ENCODE results near the gene FGD4.

The FGD4 gene

GRCh38 chr12:32671930-32672780 is 272.8 kb downstream of the FGD4 start:
- Histone ChIP-seq H3K9ac (ENCODE audit: low read length) (no peak overlapping the region), H3K9me3 (ENCODE audit: control insufficient read depth, low read depth, low read length) (no peaks in the 10 kb centered on the region), H3K4me1 (ENCODE audit: control insufficient read depth, low read depth, low read length) (no peaks in the 10 kb centered on the region), H3K4me3 (ENCODE audit: low read length) (no peak overlapping the region), H3K36me3 (ENCODE audit: control insufficient read depth, low read depth, low read length) (no peaks in the 10 kb centered on the region), H3K27me3 (ENCODE audit: control insufficient read depth, insufficient read depth, low read length) (no peaks in the 10 kb centered on the region), H3K27ac (ENCODE audit: low read length) (no peak overlapping the region)

- Histone ChIP-seq H3K4me3 (ENCODE audit: low read length) (peak within 1 kb of the TSS; percentile 100), H3K9ac (ENCODE audit: low read length) (peak within 1 kb of the TSS; percentile 92), H3K36me3 (ENCODE audit: control insufficient read depth, low read depth, low read length) (peaks cover 4% of the 10 kb centered on the region), H3K27me3 (ENCODE audit: control insufficient read depth, insufficient read depth, low read length) (no peaks in the 10 kb centered on the region), H3K27ac (ENCODE audit: low read length) (peak within 1 kb of the TSS; percentile 24), H3K4me1 (ENCODE audit: control insufficient read depth, low read depth, low read length) (peaks cover 10% of the 10 kb centered on the region), H3K9me3 (ENCODE audit: control insufficient read depth, low read depth, low read length) (no peaks in the 10 kb centered on the region)
Observed at GRCh38 chr12:32679091-32679919, 279.9 kb downstream of the FGD4 start, which contains the start of gene DNM1L. DNM1L (plus strand) TSS chr12:32679301; CDS start chr12:32679364, 63 bp downstream.

- no peaks in the 10 kb centered on the region for H3K27me3 ChIP-seq (ENCODE audit: control insufficient read depth, insufficient read depth, low read length)
- H3K4me1 ChIP-seq (ENCODE audit: control insufficient read depth, low read depth, low read length) = peaks cover 10% of the 10 kb centered on the region
- peak overlapping the region; percentile 24 for H3K27ac ChIP-seq (ENCODE audit: low read length)
- no peaks in the 10 kb centered on the region for H3K9me3 ChIP-seq (ENCODE audit: control insufficient read depth, low read depth, low read length)
- H3K9ac ChIP-seq (ENCODE audit: low read length) = peak overlapping the region; percentile 92
- peaks cover 4% of the 10 kb centered on the region for H3K36me3 ChIP-seq (ENCODE audit: control insufficient read depth, low read depth, low read length)
- H3K4me3 ChIP-seq (ENCODE audit: low read length) = peak overlapping the region; percentile 100
Observed at GRCh38 chr12:32679920-32680237, 280.5 kb downstream of the FGD4 start.

- no peak overlapping the region for H3K27ac ChIP-seq (ENCODE audit: low read length)
- H3K4me1 ChIP-seq (ENCODE audit: control insufficient read depth, low read depth, low read length) = peaks cover 10% of the 10 kb centered on the region
- no peaks in the 10 kb centered on the region for H3K27me3 ChIP-seq (ENCODE audit: control insufficient read depth, insufficient read depth, low read length)
- H3K36me3 ChIP-seq (ENCODE audit: control insufficient read depth, low read depth, low read length) = peaks cover 4% of the 10 kb centered on the region
- H3K4me3 ChIP-seq (ENCODE audit: low read length) = peak overlapping the region; percentile 100
- peak overlapping the region; percentile 92 for H3K9ac ChIP-seq (ENCODE audit: low read length)
- no peaks in the 10 kb centered on the region for H3K9me3 ChIP-seq (ENCODE audit: control insufficient read depth, low read depth, low read length)
Observed at GRCh38 chr12:32680787-32681186, 281.4 kb downstream of the FGD4 start.

GRCh38 chr12:32681272-32681671 is 281.9 kb downstream of the FGD4 start:
- H3K9me3 ChIP-seq (ENCODE audit: control insufficient read depth, low read depth, low read length) = no peaks in the 10 kb centered on the region
- H3K9ac ChIP-seq (ENCODE audit: low read length) = no peak overlapping the region
- H3K4me3 ChIP-seq (ENCODE audit: low read length) = peak overlapping the region; percentile 100
- H3K27me3 ChIP-seq (ENCODE audit: control insufficient read depth, insufficient read depth, low read length) = no peaks in the 10 kb centered on the region
- H3K36me3 ChIP-seq (ENCODE audit: control insufficient read depth, low read depth, low read length) = peaks cover 4% of the 10 kb centered on the region
- H3K27ac ChIP-seq (ENCODE audit: low read length) = no peak overlapping the region
- peaks cover 10% of the 10 kb centered on the region for H3K4me1 ChIP-seq (ENCODE audit: control insufficient read depth, low read depth, low read length)

GRCh38 chr12:32686340-32686739 is 287.0 kb downstream of the FGD4 start:
- Histone ChIP-seq H3K4me1 (ENCODE audit: control insufficient read depth, low read depth, low read length) (no peaks in the 10 kb centered on the region), H3K9ac (ENCODE audit: low read length) (no peak overlapping the region), H3K27me3 (ENCODE audit: control insufficient read depth, insufficient read depth, low read length) (no peaks in the 10 kb centered on the region), H3K27ac (ENCODE audit: low read length) (no peak overlapping the region), H3K4me3 (ENCODE audit: low read length) (no peak overlapping the region), H3K9me3 (ENCODE audit: control insufficient read depth, low read depth, low read length) (no peaks in the 10 kb centered on the region), H3K36me3 (ENCODE audit: control insufficient read depth, low read depth, low read length) (peaks cover 7% of the 10 kb centered on the region)

- no peak overlapping the region for H3K4me3 ChIP-seq (ENCODE audit: low read length)
- H3K36me3 ChIP-seq (ENCODE audit: control insufficient read depth, low read depth, low read length) = peaks cover 7% of the 10 kb centered on the region
- H3K4me1 ChIP-seq (ENCODE audit: control insufficient read depth, low read depth, low read length) = peaks cover 4% of the 10 kb centered on the region
- H3K9me3 ChIP-seq (ENCODE audit: control insufficient read depth, low read depth, low read length) = no peaks in the 10 kb centered on the region
- H3K27me3 ChIP-seq (ENCODE audit: control insufficient read depth, insufficient read depth, low read length) = no peaks in the 10 kb centered on the region
- H3K27ac ChIP-seq (ENCODE audit: low read length) = no peak overlapping the region
- no peak overlapping the region for H3K9ac ChIP-seq (ENCODE audit: low read length)
Observed at GRCh38 chr12:32688786-32689185, 289.4 kb downstream of the FGD4 start.

GRCh38 chr12:32690927-32691326 is 291.6 kb downstream of the FGD4 start:
- H3K27ac ChIP-seq (ENCODE audit: low read length) = no peak overlapping the region
- peaks cover 4% of the 10 kb centered on the region for H3K4me1 ChIP-seq (ENCODE audit: control insufficient read depth, low read depth, low read length)
- peaks cover 3% of the 10 kb centered on the region for H3K9me3 ChIP-seq (ENCODE audit: control insufficient read depth, low read depth, low read length)
- no peak overlapping the region for H3K9ac ChIP-seq (ENCODE audit: low read length)
- peaks cover 3% of the 10 kb centered on the region for H3K36me3 ChIP-seq (ENCODE audit: control insufficient read depth, low read depth, low read length)
- H3K27me3 ChIP-seq (ENCODE audit: control insufficient read depth, insufficient read depth, low read length) = no peaks in the 10 kb centered on the region
- H3K4me3 ChIP-seq (ENCODE audit: low read length) = no peak overlapping the region

GRCh38 chr12:32692358-32692757 is 293.0 kb downstream of the FGD4 start:
- Histone ChIP-seq H3K9ac (ENCODE audit: low read length) (no peak overlapping the region), H3K9me3 (ENCODE audit: control insufficient read depth, low read depth, low read length) (peaks cover 3% of the 10 kb centered on the region), H3K27ac (ENCODE audit: low read length) (no peak overlapping the region), H3K27me3 (ENCODE audit: control insufficient read depth, insufficient read depth, low read length) (no peaks in the 10 kb centered on the region), H3K4me1 (ENCODE audit: control insufficient read depth, low read depth, low read length) (peaks cover 4% of the 10 kb centered on the region), H3K36me3 (ENCODE audit: control insufficient read depth, low read depth, low read length) (no peaks in the 10 kb centered on the region), H3K4me3 (ENCODE audit: low read length) (no peak overlapping the region)

- Histone ChIP-seq H3K4me1 (ENCODE audit: control insufficient read depth, low read depth, low read length) (peaks cover 4% of the 10 kb centered on the region), H3K36me3 (ENCODE audit: control insufficient read depth, low read depth, low read length) (no peaks in the 10 kb centered on the region), H3K27ac (ENCODE audit: low read length) (no peak overlapping the region), H3K4me3 (ENCODE audit: low read length) (no peak overlapping the region), H3K27me3 (ENCODE audit: control insufficient read depth, insufficient read depth, low read length) (no peaks in the 10 kb centered on the region), H3K9me3 (ENCODE audit: control insufficient read depth, low read depth, low read length) (peaks cover 3% of the 10 kb centered on the region), H3K9ac (ENCODE audit: low read length) (no peak overlapping the region)
Observed at GRCh38 chr12:32693036-32693435, 293.7 kb downstream of the FGD4 start.

Measured in iPS-18a (cell line).